CD4-positive, alpha-beta memory T cell (primary cell): ENCODE data around the gene ERP27. TPM values are rescaled to one million over a fixed set of nuclear protein-coding genes. Genes with fewer than 3 reads are reported as not detected.

Experiments used
- CTCF ChIA-PET: fragments of 350-600 bp; sonication (Branson Sonifier 250); formaldehyde crosslinking; loops from one replicate; lab custom pipeline; 2021; ENCODE audit warnings: inconsistent platforms; ENCODE audit not compliant: partially characterized antibody; lab: Charles Lee
- POLR2A ChIA-PET: fragments of 350-600 bp; sonication (Branson Sonifier 250); formaldehyde crosslinking; loops from one replicate; lab custom pipeline; 2021; ENCODE audit not compliant: partially characterized antibody; lab: Charles Lee
- DNase-seq, 5 donors: peaks; one replicate each; pipeline versions ENCODE4 v3.0.0 to v3.0.0-alpha.2; 2020 to 2022; ENCODE audit warnings: mixed read lengths in 1 of 5
- H3K27ac ChIP-seq: one replicate; pipeline ENCODE4 v1.7.0; 2013; ENCODE audit warnings: low read depth, low read length
- H3K27me3 ChIP-seq: 2 replicates; pipeline ENCODE4 v1.7.0; 2013; ENCODE audit warnings: mild to moderate bottlenecking, low read length, moderate library complexity; ENCODE audit not compliant: insufficient read depth
- H3K36me3 ChIP-seq: 2 replicates; pipeline ENCODE4 v1.7.0; 2013; ENCODE audit warnings: mild to moderate bottlenecking, low read length, moderate library complexity; ENCODE audit not compliant: insufficient read depth
- H3K4me1 ChIP-seq: 2 replicates; pipeline ENCODE4 v1.7.0; 2013; ENCODE audit warnings: mild to moderate bottlenecking, low read length, moderate library complexity; ENCODE audit not compliant: insufficient read depth
- H3K4me3 ChIP-seq, 2 donors: one replicate each; pipeline ENCODE4 v1.7.0; 2013; ENCODE audit warnings: low read length in 2 of 2, mild to moderate bottlenecking in 1 of 2
- H3K9me3 ChIP-seq, 2 donors: one replicate each; pipeline ENCODE4 v1.7.0; 2013; ENCODE audit warnings: low read length in 2 of 2, control low read depth in 1 of 2; ENCODE audit not compliant: control insufficient read depth in 1 of 2
- H3K27ac Mint-ChIP-seq, 7 donors: one replicate each; pipeline ENCODE4 v1.8.0; 2020 to 2021; ENCODE audit warnings: mixed read lengths in 7 of 7, mild to moderate bottlenecking in 6 of 7, inconsistent platforms in 3 of 7, moderate library complexity in 3 of 7
- H3K27me3 Mint-ChIP-seq, 2 donors: one replicate each; pipeline ENCODE4 v1.8.0; 2020 to 2021; ENCODE audit warnings: mixed read lengths in 2 of 2
- H3K36me3 Mint-ChIP-seq, 2 donors: one replicate each; pipeline ENCODE4 v1.8.0; 2020 to 2021; ENCODE audit warnings: mixed read lengths in 2 of 2, inconsistent platforms in 1 of 2, mild to moderate bottlenecking in 1 of 2
- H3K4me1 Mint-ChIP-seq, 4 donors: one replicate each; pipeline ENCODE4 v1.8.0; 2020 to 2021; ENCODE audit warnings: mixed read lengths in 4 of 4, mild to moderate bottlenecking in 1 of 4
- H3K4me3 Mint-ChIP-seq, 8 donors: one replicate each; pipeline ENCODE4 v1.8.0; 2020 to 2021; ENCODE audit warnings: mixed read lengths in 8 of 8, mild to moderate bottlenecking in 7 of 8, moderate library complexity in 6 of 8, inconsistent platforms in 3 of 8
- H3K9me3 Mint-ChIP-seq, 8 donors: one replicate each; pipeline ENCODE4 v1.8.0; 2020 to 2021; ENCODE audit warnings: mixed read lengths in 8 of 8, mild to moderate bottlenecking in 5 of 8, inconsistent platforms in 3 of 8, moderate library complexity in 1 of 8
- intact Hi-C: fragments of 100-400 bp; cut with micrococcal nuclease; formaldehyde crosslinking; loops from one replicate; pipeline ENCODE4 v1.15.1; 2023
- polyA plus RNA-seq, 2 donors: library from polyadenylated mRNA; unstranded; fragments of 300-500 nt; fragmentation: Illumina TruSeq; gene quantifications; one replicate each; pipeline ENCODE4 v1.2.3, GENCODE V29; 2021
- total RNA-seq, 2 experiments: library from RNA; stranded (reverse); gene quantifications; one replicate each; pipeline ENCODE4 v1.2.3, GENCODE V29; 2021

The ERP27 gene
- total and polyA plus RNA-seq, 4 experiments from 2014 or later = 3.4 to 11.5 (median 6.9) TPM

- H3K27me3 ChIP-seq = no peaks in the 10 kb centered on the region
- no peak overlapping the region for H3K4me3 ChIP-seq
- H3K27ac Mint-ChIP-seq = peak overlapping the region in 2 of 7 donors; percentile 32 to 86
- H3K27me3 Mint-ChIP-seq = no peaks in the 10 kb centered on the region
- intact Hi-C loops = no loop called here
- ChIA-PET CTCF (no interaction called here), POLR2A (no interaction called here)
- H3K27ac ChIP-seq = no peak overlapping the region
- peaks cover 0 to 3% (median 0%) of the 10 kb centered on the region in 8 donors for H3K9me3 Mint-ChIP-seq
- no peak for DNase-seq
- H3K36me3 ChIP-seq = no peaks in the 10 kb centered on the region
- no peaks in the 10 kb centered on the region for H3K36me3 Mint-ChIP-seq
- no peaks in the 10 kb centered on the region for H3K9me3 ChIP-seq
- peaks cover 25 to 58% (median 36%) of the 10 kb centered on the region in 4 donors for H3K4me1 Mint-ChIP-seq
- no peak overlapping the region for H3K4me3 Mint-ChIP-seq
- peaks cover 7% of the 10 kb centered on the region for H3K4me1 ChIP-seq
Observed at GRCh38 chr12:14970473-14970872, 32.1 kb upstream of the ERP27 start.

DNA sequence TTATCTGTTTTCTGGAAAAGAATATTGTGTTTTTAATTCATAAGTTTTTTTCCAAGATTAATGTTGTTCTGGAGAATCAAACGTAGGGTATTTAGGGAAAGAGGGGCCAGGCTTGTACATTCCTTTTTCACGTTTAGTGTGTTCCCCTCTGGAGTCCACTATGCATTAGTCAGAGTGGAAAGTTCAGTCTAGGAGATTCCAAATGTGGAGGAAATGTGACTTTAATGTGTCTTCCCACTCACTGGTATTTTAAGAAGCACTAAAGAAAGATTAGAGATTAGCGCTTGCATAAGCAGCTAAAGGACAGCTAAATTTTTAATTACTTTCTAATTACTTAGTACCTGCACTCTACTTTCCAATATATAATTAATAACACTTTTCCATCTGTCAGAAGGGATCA is 30.1 kb upstream of the ERP27 start:
- Mint-ChIP-seq H3K4me1 (peaks cover 39 to 70% (median 51%) of the 10 kb centered on the region in 4 donors), H3K27me3 (no peaks in the 10 kb centered on the region)
- intact Hi-C loops = loop anchor here (10.0 kb wide), 1 partner anchor 916 kb away; the partner anchor contains the start of gene STRAP

DNA sequence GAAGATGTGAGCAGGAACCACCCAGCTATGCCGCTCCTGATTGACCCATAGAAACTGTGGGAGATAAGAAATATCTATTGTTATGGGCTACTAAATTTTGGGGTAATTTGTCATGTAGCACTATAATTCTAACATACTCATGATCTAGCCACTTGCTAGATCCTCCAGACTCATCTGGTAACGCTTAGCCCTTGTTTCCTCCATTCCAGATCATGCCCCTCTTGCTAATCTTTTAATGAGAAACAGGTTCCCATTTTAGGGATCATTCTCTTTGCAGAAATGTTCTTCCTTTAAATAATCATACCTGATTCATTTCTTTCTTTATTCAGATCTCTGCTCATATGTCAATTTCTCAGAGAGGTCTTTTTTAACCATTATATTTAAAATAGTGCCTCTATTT is 26.9 kb upstream of the ERP27 start:
- H3K4me1 Mint-ChIP-seq = peaks cover 43 to 75% (median 56%) of the 10 kb centered on the region in 4 donors
- Histone ChIP-seq H3K9me3 (no peaks in the 10 kb centered on the region), H3K27ac (peak overlapping the region; percentile 92), H3K4me1 (peaks cover 44% of the 10 kb centered on the region), H3K4me3 (no peak overlapping the region), H3K36me3 (no peaks in the 10 kb centered on the region), H3K27me3 (no peaks in the 10 kb centered on the region)
- H3K27ac Mint-ChIP-seq = peak overlapping the region; percentile 81 to 99 (median 97)
- no peak for DNase-seq
- intact Hi-C loops = loop anchor here (10.0 kb wide), 1 partner anchor 920 kb away; the partner anchor contains the start of gene STRAP
- no peaks in the 10 kb centered on the region for H3K27me3 Mint-ChIP-seq
- H3K36me3 Mint-ChIP-seq = peaks cover 5 to 11% of the 10 kb centered on the region in 2 donors
- peaks cover 0 to 1% (median 0%) of the 10 kb centered on the region in 8 donors for H3K9me3 Mint-ChIP-seq
- CTCF ChIA-PET = interaction anchor here (2.8 kb wide), 1 partner anchor 28 kb away, joined by 8 read pairs; no protein-coding TSS in a partner anchor
- H3K4me3 Mint-ChIP-seq = peak overlapping the region in 2 of 8 donors; percentile 7 to 37
- POLR2A ChIA-PET = interaction anchor here (1.3 to 11.8 kb wide), 5 partner anchors 9 to 193 kb away, joined by 5 to 224 read pairs (median 7); partner anchors contain the start of gene ERP27

More for the DNA sequence above, 30.1 kb upstream of the ERP27 start:
- Histone ChIP-seq H3K36me3 (no peaks in the 10 kb centered on the region), H3K9me3 (no peaks in the 10 kb centered on the region), H3K27me3 (no peaks in the 10 kb centered on the region), H3K4me3 (no peak overlapping the region), H3K4me1 (peaks cover 27% of the 10 kb centered on the region), H3K27ac (no peak overlapping the region)
- no peaks in the 10 kb centered on the region for H3K36me3 Mint-ChIP-seq
- POLR2A ChIA-PET = interaction anchor here (1.0 to 1.5 kb wide), 2 partner anchors 9 to 15 kb away, joined by 3 to 5 read pairs; no protein-coding TSS in a partner anchor
- no peak overlapping the region for H3K4me3 Mint-ChIP-seq
- peaks cover 0 to 3% (median 0%) of the 10 kb centered on the region in 8 donors for H3K9me3 Mint-ChIP-seq
- DNase-seq = no peak
- CTCF ChIA-PET = interaction anchor here (1.1 to 1.7 kb wide), 2 partner anchors 31 to 32 kb away, joined by 4 to 6 read pairs; partner anchors contain the start of gene ERP27
- no peak overlapping the region for H3K27ac Mint-ChIP-seq

- peaks cover 13 to 20% of the 10 kb centered on the region in 2 donors for H3K36me3 Mint-ChIP-seq
- POLR2A ChIA-PET = interaction anchor here (1.1 to 11.8 kb wide), 5 partner anchors 11 to 192 kb away, joined by 3 to 224 read pairs (median 7); partner anchors contain the start of gene ERP27
- Histone ChIP-seq H3K9me3 (no peaks in the 10 kb centered on the region), H3K4me3 (no peak overlapping the region), H3K4me1 (peaks cover 44% of the 10 kb centered on the region), H3K36me3 (no peaks in the 10 kb centered on the region), H3K27me3 (no peaks in the 10 kb centered on the region), H3K27ac (peak overlapping the region; percentile 92)
- H3K4me1 Mint-ChIP-seq = peaks cover 40 to 72% (median 53%) of the 10 kb centered on the region in 4 donors
- CTCF ChIA-PET = interaction anchor here (2.8 kb wide), 1 partner anchor 28 kb away, joined by 8 read pairs; no protein-coding TSS in a partner anchor
- peak overlapping the region in 3 of 8 donors; percentile 13 to 26 (median 23) for H3K4me3 Mint-ChIP-seq
- intact Hi-C loops = loop anchor here (10.0 kb wide), 1 partner anchor 920 kb away; the partner anchor contains the start of gene STRAP
- H3K27me3 Mint-ChIP-seq = no peaks in the 10 kb centered on the region
- no peak for DNase-seq
- H3K27ac Mint-ChIP-seq = peak overlapping the region; percentile 87 to 99 (median 97)
- peaks cover 0 to 1% (median 0%) of the 10 kb centered on the region in 8 donors for H3K9me3 Mint-ChIP-seq
Observed at GRCh38 chr12:14964406-14964805, 26.1 kb upstream of the ERP27 start.

DNA sequence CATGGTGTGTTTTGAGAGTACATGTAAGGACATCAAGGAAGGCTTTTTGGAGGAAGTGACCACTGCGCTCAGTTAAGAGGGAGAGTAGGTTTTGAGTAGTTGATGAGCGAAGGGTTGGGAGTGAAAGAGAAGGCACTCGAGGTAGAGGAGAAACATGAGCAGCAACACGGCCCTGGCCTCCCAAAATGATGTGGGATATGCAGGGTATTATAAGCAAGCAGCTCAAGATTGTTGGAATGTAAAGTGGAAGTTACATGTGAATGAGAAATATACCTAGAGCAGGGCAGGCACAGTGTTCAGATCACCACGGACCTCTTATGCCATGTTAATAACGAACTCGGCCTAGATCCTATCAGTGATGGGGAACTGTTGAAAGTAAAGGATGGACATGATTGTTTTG is 25.2 kb upstream of the ERP27 start:
- peaks cover 37 to 77% (median 51%) of the 10 kb centered on the region in 4 donors for H3K4me1 Mint-ChIP-seq
- intact Hi-C loops = loop anchor here (10.0 kb wide), 1 partner anchor 921 kb away; the partner anchor contains the start of gene STRAP
- peaks cover 0 to 3% (median 0%) of the 10 kb centered on the region in 8 donors for H3K9me3 Mint-ChIP-seq
- no peak overlapping the region for H3K4me3 ChIP-seq
- DNase-seq = no peak
- peak overlapping the region; percentile 88 to 99 (median 98) for H3K27ac Mint-ChIP-seq
- peak overlapping the region in 6 of 8 donors; percentile 5 to 66 (median 34) for H3K4me3 Mint-ChIP-seq
- H3K27me3 Mint-ChIP-seq = no peaks in the 10 kb centered on the region
- ChIA-PET POLR2A (interaction anchor here (1.0 to 11.8 kb wide), 7 partner anchors 12 to 191 kb away, joined by 3 to 224 read pairs (median 29); partner anchors contain the start of gene ERP27), CTCF (interaction anchor here (0.8 to 2.6 kb wide), 3 partner anchors 11 to 31 kb away, joined by 3 to 12 read pairs (median 8); no protein-coding TSS in a partner anchor)
- H3K36me3 ChIP-seq = no peaks in the 10 kb centered on the region
- peaks cover 21 to 28% of the 10 kb centered on the region in 2 donors for H3K36me3 Mint-ChIP-seq
- H3K4me1 ChIP-seq = peaks cover 44% of the 10 kb centered on the region
- peak overlapping the region; percentile 92 for H3K27ac ChIP-seq
- no peaks in the 10 kb centered on the region for H3K27me3 ChIP-seq
- no peaks in the 10 kb centered on the region for H3K9me3 ChIP-seq

- DNase-seq = no peak
- ChIA-PET CTCF (interaction anchor here (0.6 to 2.6 kb wide), 6 partner anchors 11 to 147 kb away, joined by 3 to 12 read pairs (median 3); no protein-coding TSS in a partner anchor), POLR2A (interaction anchor here (0.6 to 11.8 kb wide), 11 partner anchors 9 to 190 kb away, joined by 3 to 224 read pairs (median 8); partner anchors contain the start of gene ERP27)
- H3K9me3 ChIP-seq = no peaks in the 10 kb centered on the region
- Mint-ChIP-seq H3K27me3 (no peaks in the 10 kb centered on the region), H3K36me3 (peaks cover 28 to 36% of the 10 kb centered on the region in 2 donors), H3K4me3 (peak overlapping the region; percentile 52 to 100 (median 99)), H3K4me1 (peaks cover 37 to 81% (median 49%) of the 10 kb centered on the region in 4 donors), H3K9me3 (peaks cover 0 to 3% (median 0%) of the 10 kb centered on the region in 8 donors), H3K27ac (peak overlapping the region; percentile 97 to 99 (median 98))
- peaks cover 48% of the 10 kb centered on the region for H3K4me1 ChIP-seq
- intact Hi-C loops = loop anchor here (10.0 kb wide), 1 partner anchor 922 kb away; the partner anchor contains the start of gene STRAP
- H3K4me3 ChIP-seq = peak overlapping the region in 1 of 2 donors; percentile 77
- H3K36me3 ChIP-seq = peaks cover 3% of the 10 kb centered on the region
- H3K27me3 ChIP-seq = no peaks in the 10 kb centered on the region
- peak overlapping the region; percentile 92 for H3K27ac ChIP-seq
Observed at GRCh38 chr12:14962797-14963196, 24.5 kb upstream of the ERP27 start.
